ENCODE measurements around the gene HSD17B3.

HSD17B3 gene

GRCh38 chr9:96217294-96217707 is 84.7 kb downstream of the HSD17B3 start:
- WGBS (ENCODE audit: insufficient coverage, insufficient read length), result no CpG with 5 or more reads among the region's 11 CpGs
- H3K27ac ChIP-seq (ENCODE audit: low read length), result no peak overlapping the region
- DNase-seq (ENCODE audit: low read depth, low spot score), result no peak

GRCh38 chr9:96216583-96216982 is 85.4 kb downstream of the HSD17B3 start:
- H3K36me3 ChIP-seq (ENCODE audit: control insufficient read depth, insufficient read depth, low read length), result no peaks in the 10 kb centered on the region
- H3K27me3 ChIP-seq (ENCODE audit: control insufficient read depth, insufficient read depth, low read length), result no peaks in the 10 kb centered on the region
- H3K4me3 ChIP-seq (ENCODE audit: low read length), result no peak overlapping the region
- H3K27ac ChIP-seq (ENCODE audit: low read length), result no peak overlapping the region
- no peaks in the 10 kb centered on the region for H3K9me3 ChIP-seq (ENCODE audit: control insufficient read depth, insufficient read depth, low read length)
- no peak for DNase-seq (ENCODE audit: low read depth, low spot score)
- no CpG with 5 or more reads among the region's 5 CpGs for WGBS (ENCODE audit: insufficient coverage, insufficient read length)
- H3K4me1 ChIP-seq (ENCODE audit: control insufficient read depth, insufficient read depth, low read length), result peaks cover 3% of the 10 kb centered on the region; the same call in 1 of the 2 replicates

More at GRCh38 chr9:96217294-96217707, 84.7 kb downstream of the HSD17B3 start:
- H3K4me1 ChIP-seq (ENCODE audit: control insufficient read depth, insufficient read depth, low read length), result peaks cover 3% of the 10 kb centered on the region; the same call in 1 of the 2 replicates
- no peaks in the 10 kb centered on the region for H3K36me3 ChIP-seq (ENCODE audit: control insufficient read depth, insufficient read depth, low read length)
- no peaks in the 10 kb centered on the region for H3K9me3 ChIP-seq (ENCODE audit: control insufficient read depth, insufficient read depth, low read length)
- H3K4me3 ChIP-seq (ENCODE audit: low read length), result no peak overlapping the region
- H3K27me3 ChIP-seq (ENCODE audit: control insufficient read depth, insufficient read depth, low read length), result no peaks in the 10 kb centered on the region

- Histone ChIP-seq H3K4me3 (ENCODE audit: low read length) (no peak overlapping the region), H3K9me3 (ENCODE audit: control insufficient read depth, insufficient read depth, low read length) (no peaks in the 10 kb centered on the region), H3K4me1 (ENCODE audit: control insufficient read depth, insufficient read depth, low read length) (peaks cover 3% of the 10 kb centered on the region; the same call in 1 of the 2 replicates), H3K36me3 (ENCODE audit: control insufficient read depth, insufficient read depth, low read length) (no peaks in the 10 kb centered on the region), H3K27me3 (ENCODE audit: control insufficient read depth, insufficient read depth, low read length) (no peaks in the 10 kb centered on the region), H3K27ac (ENCODE audit: low read length) (no peak overlapping the region)
- no CpG with 5 or more reads among the region's 2 CpGs for WGBS (ENCODE audit: insufficient coverage, insufficient read length)
- DNase-seq (ENCODE audit: low read depth, low spot score), result no peak
These were observed 86.1 kb downstream of the HSD17B3 start for GRCh38 chr9:96215841-96216240.

- Histone ChIP-seq H3K4me1 (ENCODE audit: control insufficient read depth, insufficient read depth, low read length) (peaks cover 3% of the 10 kb centered on the region; the same call in 1 of the 2 replicates), H3K27ac (ENCODE audit: low read length) (no peak overlapping the region), H3K9me3 (ENCODE audit: control insufficient read depth, insufficient read depth, low read length) (no peaks in the 10 kb centered on the region), H3K36me3 (ENCODE audit: control insufficient read depth, insufficient read depth, low read length) (no peaks in the 10 kb centered on the region), H3K27me3 (ENCODE audit: control insufficient read depth, insufficient read depth, low read length) (no peaks in the 10 kb centered on the region), H3K4me3 (ENCODE audit: low read length) (no peak overlapping the region)
- no peak for DNase-seq (ENCODE audit: low read depth, low spot score)
- no CpG with 5 or more reads among the region's 5 CpGs for WGBS (ENCODE audit: insufficient coverage, insufficient read length)
These were observed 87.3 kb downstream of the HSD17B3 start for GRCh38 chr9:96214635-96215034.

- no peak overlapping the region for H3K4me3 ChIP-seq (ENCODE audit: low read length)
- peaks cover under 1% of the 10 kb centered on the region; the same call in 1 of the 2 replicates for H3K4me1 ChIP-seq (ENCODE audit: control insufficient read depth, insufficient read depth, low read length)
- no peak for DNase-seq (ENCODE audit: low read depth, low spot score)
- H3K36me3 ChIP-seq (ENCODE audit: control insufficient read depth, insufficient read depth, low read length), result no peaks in the 10 kb centered on the region
- H3K27me3 ChIP-seq (ENCODE audit: control insufficient read depth, insufficient read depth, low read length), result no peaks in the 10 kb centered on the region
- H3K27ac ChIP-seq (ENCODE audit: low read length), result no peak overlapping the region
- no peaks in the 10 kb centered on the region for H3K9me3 ChIP-seq (ENCODE audit: control insufficient read depth, insufficient read depth, low read length)
- WGBS (ENCODE audit: insufficient coverage, insufficient read length), result no CpG with 5 or more reads among the region's 7 CpGs
These were observed 92.3 kb downstream of the HSD17B3 start for GRCh38 chr9:96209407-96210271.

GRCh38 chr9:96206156-96206751 is 95.7 kb downstream of the HSD17B3 start:
- H3K4me3 ChIP-seq (ENCODE audit: low read length), result no peak overlapping the region
- H3K27ac ChIP-seq (ENCODE audit: low read length), result no peak overlapping the region
- no CpG with 5 or more reads among the region's 11 CpGs for WGBS (ENCODE audit: insufficient coverage, insufficient read length)
- H3K9me3 ChIP-seq (ENCODE audit: control insufficient read depth, insufficient read depth, low read length), result no peaks in the 10 kb centered on the region
- H3K4me1 ChIP-seq (ENCODE audit: control insufficient read depth, insufficient read depth, low read length), result no peaks in the 10 kb centered on the region
- no peaks in the 10 kb centered on the region for H3K36me3 ChIP-seq (ENCODE audit: control insufficient read depth, insufficient read depth, low read length)
- DNase-seq (ENCODE audit: low read depth, low spot score), result no peak
- no peaks in the 10 kb centered on the region for H3K27me3 ChIP-seq (ENCODE audit: control insufficient read depth, insufficient read depth, low read length)

GRCh38 chr9:96204853-96205252 is 97.1 kb downstream of the HSD17B3 start:
- Histone ChIP-seq H3K27ac (ENCODE audit: low read length) (no peak overlapping the region), H3K27me3 (ENCODE audit: control insufficient read depth, insufficient read depth, low read length) (no peaks in the 10 kb centered on the region), H3K9me3 (ENCODE audit: control insufficient read depth, insufficient read depth, low read length) (no peaks in the 10 kb centered on the region), H3K36me3 (ENCODE audit: control insufficient read depth, insufficient read depth, low read length) (no peaks in the 10 kb centered on the region), H3K4me1 (ENCODE audit: control insufficient read depth, insufficient read depth, low read length) (no peaks in the 10 kb centered on the region), H3K4me3 (ENCODE audit: low read length) (no peak overlapping the region)
- no CpG with 5 or more reads among the region's 2 CpGs for WGBS (ENCODE audit: insufficient coverage, insufficient read length)
- no peak for DNase-seq (ENCODE audit: low read depth, low spot score)

GRCh38 chr9:96203867-96204501 is 98.0 kb downstream of the HSD17B3 start:
- H3K9me3 ChIP-seq (ENCODE audit: control insufficient read depth, insufficient read depth, low read length), result no peaks in the 10 kb centered on the region
- DNase-seq (ENCODE audit: low read depth, low spot score), result no peak
- no CpG with 5 or more reads among the region's 18 CpGs for WGBS (ENCODE audit: insufficient coverage, insufficient read length)
- no peak overlapping the region for H3K27ac ChIP-seq (ENCODE audit: low read length)
- no peaks in the 10 kb centered on the region for H3K27me3 ChIP-seq (ENCODE audit: control insufficient read depth, insufficient read depth, low read length)
- no peaks in the 10 kb centered on the region for H3K4me1 ChIP-seq (ENCODE audit: control insufficient read depth, insufficient read depth, low read length)
- H3K4me3 ChIP-seq (ENCODE audit: low read length), result no peak overlapping the region
- no peaks in the 10 kb centered on the region for H3K36me3 ChIP-seq (ENCODE audit: control insufficient read depth, insufficient read depth, low read length)

- H3K27me3 ChIP-seq (ENCODE audit: control insufficient read depth, insufficient read depth, low read length), result no peaks in the 10 kb centered on the region
These were observed 98.8 kb downstream of the HSD17B3 start for GRCh38 chr9:96202971-96203780.

GRCh38 chr9:96201140-96201539 is 100.8 kb downstream of the HSD17B3 start:
- DNase-seq (ENCODE audit: low read depth, low spot score), result no peak

More at GRCh38 chr9:96202971-96203780, 98.8 kb downstream of the HSD17B3 start:
- no peaks in the 10 kb centered on the region for H3K4me1 ChIP-seq (ENCODE audit: control insufficient read depth, insufficient read depth, low read length)
- no CpG with 5 or more reads among the region's 13 CpGs for WGBS (ENCODE audit: insufficient coverage, insufficient read length)
- H3K36me3 ChIP-seq (ENCODE audit: control insufficient read depth, insufficient read depth, low read length), result no peaks in the 10 kb centered on the region
- DNase-seq (ENCODE audit: low read depth, low spot score), result no peak
- H3K27ac ChIP-seq (ENCODE audit: low read length), result no peak overlapping the region
- H3K9me3 ChIP-seq (ENCODE audit: control insufficient read depth, insufficient read depth, low read length), result no peaks in the 10 kb centered on the region
- no peak overlapping the region for H3K4me3 ChIP-seq (ENCODE audit: low read length)

More at GRCh38 chr9:96201140-96201539, 100.8 kb downstream of the HSD17B3 start:
- no CpG with 5 or more reads among the region's 6 CpGs for WGBS (ENCODE audit: insufficient coverage, insufficient read length)
- H3K4me1 ChIP-seq (ENCODE audit: control insufficient read depth, insufficient read depth, low read length), result no peaks in the 10 kb centered on the region
- H3K4me3 ChIP-seq (ENCODE audit: low read length), result no peak overlapping the region
- no peak overlapping the region for H3K27ac ChIP-seq (ENCODE audit: low read length)
- H3K27me3 ChIP-seq (ENCODE audit: control insufficient read depth, insufficient read depth, low read length), result no peaks in the 10 kb centered on the region
- no peaks in the 10 kb centered on the region for H3K9me3 ChIP-seq (ENCODE audit: control insufficient read depth, insufficient read depth, low read length)
- H3K36me3 ChIP-seq (ENCODE audit: control insufficient read depth, insufficient read depth, low read length), result no peaks in the 10 kb centered on the region

Measured in iPS DF 6.9 (cell line).